ENCODE results near the gene FERMT3. TPM values are rescaled to one million over a fixed set of nuclear protein-coding genes. Genes with fewer than 3 reads are reported as not detected.
A peak's percentile ranks its signal among the peaks of the same experiment; 100 is the strongest.

FERMT3 gene
- total and polyA plus RNA-seq, 2 donors (not counting 3 experiments of a cell fraction or from before 2014, with no cell fraction given), result 64.4 to 100 TPM

- dilution Hi-C loops (cut with MboI; ENCODE audit: extremely low pct_ligation_motif_present, low sequenced_read_pairs), result no loop called here
- H3K9ac ChIP-seq (replicated peaks; ENCODE audit: extremely low read depth, insufficient read depth, low read length), result peak overlapping the region; percentile 65
- peak overlapping the region; percentile 55 for H3K4me2 ChIP-seq (ENCODE audit: insufficient read depth, low read length)
- peaks cover 40% of the 10 kb centered on the region for H3K79me2 ChIP-seq (ENCODE audit: control insufficient read depth, insufficient read depth, low read length)
- FAIRE-seq (peak; percentile 72), DNase-seq (ENCODE audit: low read depth, low spot score) (no peak)
- intact Hi-C loops (cut with micrococcal nuclease), result loop anchor here (1.0 to 5.0 kb wide), 6 partner anchors 11 to 241 kb away; partner anchors contain the start of genes DNAJC4, ESRRA, NUDT22 and RPS6KA4
- H3K9me1 ChIP-seq (replicated peaks; ENCODE audit: control insufficient read depth, extremely low read depth, insufficient read depth, low read length), result no peaks in the 10 kb centered on the region
- H3K27ac ChIP-seq (ENCODE audit: insufficient read depth, low read depth, low read length), result peak overlapping the region; percentile 24
- peaks cover 6 to 18% of the 10 kb centered on the region in 2 experiments for H3K36me3 ChIP-seq (ENCODE audit: control insufficient read depth in 2 of 2, extremely low read depth in 1 of 2, insufficient read depth in 2 of 2, low read length in 2 of 2)
- BruUV-seq (replicated peaks), result no TSS peak
- no peak overlapping the region for H2AFZ ChIP-seq (ENCODE audit: low read depth, low read length)
- ChIA-PET POLR2A (interaction anchor here (0.7 to 1.0 kb wide), 4 partner anchors 16 to 30 kb away, joined by 3 to 10 read pairs (median 3); partner anchors contain the start of genes NUDT22 and TRPT1), CTCF (interaction anchor here (0.8 to 5.0 kb wide), 6 partner anchors 37 to 115 kb away, joined by 3 to 36 read pairs (median 6); partner anchors contain the start of genes CATSPERZ and STIP1)
- H3K27me3 ChIP-seq (ENCODE audit: control insufficient read depth in 2 of 2, insufficient read depth in 2 of 2, low read length in 2 of 2), result no peaks in the 10 kb centered on the region
- peaks cover 15% of the 10 kb centered on the region for H3K4me1 ChIP-seq (ENCODE audit: control insufficient read depth, extremely low read depth, insufficient read depth, low read length)
- no peaks in the 10 kb centered on the region for H4K20me1 ChIP-seq (replicated peaks; ENCODE audit: control insufficient read depth, extremely low read depth, insufficient read depth, low read length)
- TF ChIP-seq FOS (IDR thresholded peaks at IDR 0.05; ENCODE audit: borderline replicate concordance, insufficient read depth, low read length), result no peak
- no peak for TF ChIP-seq GATA2 (IDR thresholded peaks at IDR 0.05; ENCODE audit: insufficient read depth, insufficient read length, low read depth, low read length)
- TF ChIP-seq POLR2A (IDR thresholded peaks at IDR 0.05; ENCODE audit: low read depth, low read length), result peak; percentile 52
- peak; percentile 79 for TF ChIP-seq POLR2AphosphoS5 (IDR thresholded peaks at IDR 0.05; ENCODE audit: insufficient read depth, low read depth, low read length)
- TF ChIP-seq MAX (IDR thresholded peaks at IDR 0.05; ENCODE audit: insufficient read depth, insufficient read length), result peak; percentile 5
- H3K4me3 ChIP-seq (replicated peaks in 1 of 3; ENCODE audit: insufficient read depth in 1 of 3, low read depth in 1 of 3, low read length in 3 of 3), result peak overlapping the region; percentile 61 to 93 (median 67)
- H3K9me3 ChIP-seq (replicated peaks; ENCODE audit: control insufficient read depth, insufficient read depth, low read length), result no peaks in the 10 kb centered on the region
Observed at GRCh38 chr11:64241491-64242374, 35.2 kb downstream of the FERMT3 start.

Measured in endothelial cell of umbilical vein (primary cell).